ENCODE data around the gene HS1BP3.

The HS1BP3 gene

DNA sequence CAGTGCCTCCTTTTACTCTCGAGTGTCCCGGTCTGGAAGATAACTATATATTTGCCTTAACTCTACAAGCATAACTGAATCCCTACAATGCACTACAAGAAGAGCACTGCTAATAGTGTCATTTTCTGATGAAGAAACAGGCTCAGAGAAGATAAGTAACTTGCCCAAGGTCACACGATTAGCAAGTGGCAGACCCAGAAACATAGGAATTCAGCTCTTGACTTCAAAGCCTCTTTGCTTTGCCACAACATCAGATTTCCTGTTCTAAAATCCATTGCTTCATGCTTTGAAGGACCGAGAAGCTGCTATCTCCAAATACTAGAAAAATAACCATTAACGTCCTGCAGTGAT is 65.6 kb downstream of the HS1BP3 start:
- no peak overlapping the region for H3K4me3 ChIP-seq (ENCODE audit: low read depth, low read length)
- no peak for DNase-seq (ENCODE audit: low read depth)
- TF ChIP-seq MYC (IDR thresholded peaks at IDR 0.05; ENCODE audit: low read depth, low read length), result no peak
- no peak for TF ChIP-seq POLR2A (IDR thresholded peaks at IDR 0.05; ENCODE audit: extremely low read depth, insufficient read length)
- TF ChIP-seq, protein P1, sequence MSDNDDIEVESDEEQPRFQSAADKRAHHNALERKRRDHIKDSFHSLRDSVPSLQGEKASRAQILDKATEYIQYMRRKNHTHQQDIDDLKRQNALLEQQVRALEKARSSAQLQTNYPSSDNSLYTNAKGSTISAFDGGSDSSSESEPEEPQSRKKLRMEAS (IDR thresholded peaks at IDR 0.05; ENCODE audit: low read depth, low read length), result no peak
- no peak for TF ChIP-seq CTCF (IDR thresholded peaks at IDR 0.05; ENCODE audit: low read depth, low read length)

DNA sequence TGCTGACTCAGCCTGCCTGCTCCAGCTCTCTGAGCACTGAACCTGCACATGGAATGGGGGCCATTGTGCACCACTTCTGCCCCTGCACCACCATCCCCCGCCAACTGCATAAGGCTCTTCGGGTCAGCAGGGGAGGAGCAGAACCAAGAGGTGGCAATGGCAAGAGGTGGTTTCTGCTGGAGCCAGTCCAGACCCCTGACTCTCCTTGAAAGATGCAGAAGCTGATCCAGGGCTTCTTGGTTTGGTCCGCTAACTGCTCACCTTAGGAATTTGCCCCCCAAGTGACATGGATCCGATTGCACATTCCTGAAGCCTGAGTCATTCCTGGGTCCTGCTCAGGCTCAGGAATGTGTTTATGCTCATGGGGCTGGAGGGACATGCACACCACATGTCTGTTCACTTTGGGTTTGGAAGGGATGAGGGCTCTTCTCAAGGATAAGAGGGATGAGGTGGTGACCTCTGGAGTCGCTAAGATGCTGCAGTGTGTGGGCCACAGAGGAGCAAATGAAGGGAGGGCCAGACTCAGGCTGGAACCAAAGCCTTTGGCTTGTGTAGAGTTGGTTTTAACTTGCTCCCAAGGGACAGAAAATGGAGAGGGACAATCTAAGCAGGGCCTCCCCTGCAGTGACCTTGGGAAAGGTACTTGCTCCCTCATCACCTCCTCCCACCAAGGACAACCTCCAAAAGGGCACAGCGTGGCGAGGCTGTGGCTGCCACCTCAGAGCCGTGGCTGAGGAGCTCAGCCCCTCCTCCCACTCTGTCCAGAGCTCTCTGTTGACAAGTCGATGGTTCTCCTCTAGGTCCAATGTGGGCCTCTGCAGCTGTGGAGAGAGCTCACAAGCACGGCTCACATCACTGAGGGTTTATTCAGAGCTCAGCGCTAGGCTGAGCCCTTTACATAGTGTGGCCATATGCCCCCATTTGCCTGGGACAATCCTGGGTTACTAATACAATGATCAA is 66.2 kb downstream of the HS1BP3 start:
- TF ChIP-seq POLR2A (IDR thresholded peaks at IDR 0.05; ENCODE audit: extremely low read depth, insufficient read length) (no peak), CTCF (IDR thresholded peaks at IDR 0.05; ENCODE audit: low read depth, low read length) (no peak), MYC (IDR thresholded peaks at IDR 0.05; ENCODE audit: low read depth, low read length) (no peak)
- TF ChIP-seq, protein P1 (IDR thresholded peaks at IDR 0.05; ENCODE audit: low read depth, low read length), result no peak
- no peak for DNase-seq (ENCODE audit: low read depth)

DNA sequence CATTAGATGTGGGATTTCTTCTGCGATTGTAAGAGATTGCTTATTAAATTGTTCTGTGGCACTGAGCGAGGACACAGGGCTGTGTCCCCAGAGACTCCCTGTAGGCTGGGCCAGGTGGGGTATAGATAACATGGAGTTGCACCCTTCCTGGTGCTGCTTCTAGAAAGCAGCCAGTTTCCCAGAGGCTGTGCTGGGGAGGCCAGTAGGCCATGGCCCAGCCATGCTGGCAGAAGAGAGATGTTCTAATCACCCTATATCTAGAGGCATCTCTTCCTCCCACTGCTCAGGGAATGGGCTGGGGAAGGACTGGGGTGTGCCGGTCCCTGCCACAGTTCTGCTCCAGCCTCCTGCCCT is 66.9 kb downstream of the HS1BP3 start:
- H3K4me3 ChIP-seq (ENCODE audit: low read depth, low read length), result no peak overlapping the region
- TF ChIP-seq CTCF (IDR thresholded peaks at IDR 0.05; ENCODE audit: low read depth, low read length), result no peak
- TF ChIP-seq MYC (IDR thresholded peaks at IDR 0.05; ENCODE audit: low read depth, low read length), result no peak
- TF ChIP-seq, protein P1 (IDR thresholded peaks at IDR 0.05; ENCODE audit: low read depth, low read length), result no peak
- no peak for TF ChIP-seq POLR2A (IDR thresholded peaks at IDR 0.05; ENCODE audit: extremely low read depth, insufficient read length)
- DNase-seq (ENCODE audit: low read depth), result no peak

More for the DNA sequence above, 66.2 kb downstream of the HS1BP3 start:
- H3K4me3 ChIP-seq (ENCODE audit: low read depth, low read length), result no peak overlapping the region

GRCh38 chr2:20583425-20583881 is 67.4 kb downstream of the HS1BP3 start:
- no peak for TF ChIP-seq POLR2A (IDR thresholded peaks at IDR 0.05; ENCODE audit: extremely low read depth, insufficient read length)
- TF ChIP-seq MYC (IDR thresholded peaks at IDR 0.05; ENCODE audit: low read depth, low read length), result no peak
- TF ChIP-seq CTCF (IDR thresholded peaks at IDR 0.05; ENCODE audit: low read depth, low read length), result no peak
- TF ChIP-seq, protein P1 (IDR thresholded peaks at IDR 0.05; ENCODE audit: low read depth, low read length), result no peak
- no peak overlapping the region for H3K4me3 ChIP-seq (ENCODE audit: low read depth, low read length)
- DNase-seq (ENCODE audit: low read depth), result no peak

- H3K4me3 ChIP-seq (ENCODE audit: low read depth, low read length), result no peak overlapping the region
- TF ChIP-seq, protein P1 (IDR thresholded peaks at IDR 0.05; ENCODE audit: low read depth, low read length), result no peak
- TF ChIP-seq MYC (IDR thresholded peaks at IDR 0.05; ENCODE audit: low read depth, low read length), result no peak
- TF ChIP-seq POLR2A (IDR thresholded peaks at IDR 0.05; ENCODE audit: extremely low read depth, insufficient read length), result no peak
- no peak for TF ChIP-seq CTCF (IDR thresholded peaks at IDR 0.05; ENCODE audit: low read depth, low read length)
- no peak for DNase-seq (ENCODE audit: low read depth)
These were observed 68.2 kb downstream of the HS1BP3 start for GRCh38 chr2:20582600-20583221.

All from NB4 (cell line).